GM12878 (cell line): ENCODE results near the gene TREML1. TPM values are rescaled to one million over a fixed set of nuclear protein-coding genes. Genes with fewer than 3 reads are reported as not detected.
A peak's percentile ranks its signal among the peaks of the same experiment; 100 is the strongest.

Experiments
- ATF7 ChIP-seq: fragments of 450-650 bp; IDR thresholded peaks from 2 replicates; pipeline ENCODE4 v1.6.1; 2016; ENCODE audit warnings: low read depth, mild to moderate bottlenecking
- BACH1 ChIP-seq: fragments of 450-650 bp; IDR thresholded peaks from 2 replicates; pipeline ENCODE4 v1.6.1; 2017; ENCODE audit warnings: mild to moderate bottlenecking, borderline replicate concordance
- BHLHE40 ChIP-seq, 2 experiments: fragments of 450-650 bp in 1 of 2; IDR thresholded peaks; 2 replicates each; pipeline ENCODE4 v1.6.1; 2011 to 2017; ENCODE audit warnings: low read depth in 2 of 2, borderline replicate concordance in 1 of 2, improper control_type of control experiment in 1 of 2, low read length in 1 of 2, mild to moderate bottlenecking in 1 of 2
- CREB1 ChIP-seq: IDR thresholded peaks from 2 replicates; pipeline ENCODE4 v1.6.1; 2012; ENCODE audit warnings: low read depth, mild to moderate bottlenecking, inconsistent platforms
- CTCF ChIP-seq, 3 experiments: IDR thresholded peaks in 2 of 3; conservative IDR thresholded peaks in 1 of 3; 2 replicates each; pipeline ENCODE4 v1.5.1; 2011; ENCODE audit warnings: low read depth in 3 of 3, low read length in 3 of 3, mild to moderate bottlenecking in 3 of 3, control low read depth in 2 of 3, moderate library complexity in 2 of 3, inconsistent platforms in 1 of 3, mixed read lengths in 1 of 3; ENCODE audit not compliant: control insufficient read depth in 2 of 3, insufficient read depth in 1 of 3; ENCODE audit errors: extremely low read depth in 1 of 3
- EZH2 ChIP-seq: IDR thresholded peaks from 2 replicates; pipeline ENCODE4 v1.6.1; 2012; ENCODE audit warnings: low read depth, mild to moderate bottlenecking, control low read depth, inconsistent platforms, low read length, borderline replicate concordance; ENCODE audit not compliant: control insufficient read depth
- FOXM1 ChIP-seq: IDR thresholded peaks from 2 replicates; pipeline ENCODE4 v1.6.1; 2012; ENCODE audit warnings: low read depth, mild to moderate bottlenecking, inconsistent platforms, low read length, moderate library complexity
- HDGF ChIP-seq: fragments of 450-650 bp; IDR thresholded peaks from 2 replicates; pipeline ENCODE4 v1.6.1; 2016; ENCODE audit warnings: antibody characterized with exemption
- IKZF1 ChIP-seq: fragments of 450-650 bp; conservative IDR thresholded peaks from 2 replicates; pipeline ENCODE4 v1.6.1; 2017; ENCODE audit warnings: antibody characterized with exemption, mild to moderate bottlenecking
- IKZF2 ChIP-seq, 2 experiments: fragments of 450-650 bp; IDR thresholded peaks; 2 replicates each; pipeline ENCODE4 v1.6.1; 2017; ENCODE audit warnings: mild to moderate bottlenecking in 2 of 2, moderate library complexity in 2 of 2
- JUNB ChIP-seq: IDR thresholded peaks from 2 replicates; pipeline ENCODE4 v1.6.1; 2016; ENCODE audit warnings: antibody characterized with exemption, mild to moderate bottlenecking
- KAT2A ChIP-seq: conservative IDR thresholded peaks from 2 replicates; pipeline ENCODE4 v1.6.1; 2011; ENCODE audit warnings: low read depth, low read length; ENCODE audit not compliant: control insufficient read depth
- POLR2AphosphoS5 ChIP-seq: IDR thresholded peaks from 2 replicates; pipeline ENCODE4 v1.6.1; 2011; ENCODE audit warnings: mild to moderate bottlenecking, low read length, inconsistent platforms
- RB1 ChIP-seq: fragments of 450-650 bp; formaldehyde crosslinking; IDR thresholded peaks from 2 replicates; pipeline ENCODE4 v1.6.1; 2017; ENCODE audit warnings: mild to moderate bottlenecking, borderline replicate concordance
- RUNX3 ChIP-seq: IDR thresholded peaks from 2 replicates; pipeline ENCODE4 v1.6.1; 2012; ENCODE audit warnings: low read length, inconsistent platforms
- SIX5 ChIP-seq: IDR thresholded peaks from 2 replicates; pipeline ENCODE4 v1.6.1; 2011; ENCODE audit warnings: mild to moderate bottlenecking, low read depth, low read length, moderate library complexity; ENCODE audit not compliant: severe bottlenecking
- SMAD1 ChIP-seq: fragments of 450-650 bp; IDR thresholded peaks from 2 replicates; pipeline ENCODE4 v1.6.1; 2018; ENCODE audit warnings: mild to moderate bottlenecking, low read depth; ENCODE audit not compliant: partially characterized antibody
- STAT3 ChIP-seq: IDR thresholded peaks from 2 replicates; pipeline ENCODE4 v1.6.1; 2011; ENCODE audit warnings: low read depth, low read length, improper control_type of control experiment
- TAF1 ChIP-seq: IDR thresholded peaks from 2 replicates; pipeline ENCODE4 v1.6.1; 2011; ENCODE audit warnings: mild to moderate bottlenecking, low read depth, low read length, borderline replicate concordance
- USF1 ChIP-seq: IDR thresholded peaks from 2 replicates; pipeline ENCODE4 v1.6.1; 2011; ENCODE audit warnings: borderline replicate concordance, low read depth, mild to moderate bottlenecking, moderate library complexity, mixed read lengths, low read length; ENCODE audit not compliant: insufficient read depth; ENCODE audit errors: extremely low read length
- ZBTB33 ChIP-seq: fragments of 450-650 bp; IDR thresholded peaks from 2 replicates; pipeline ENCODE4 v1.6.1; 2017; ENCODE audit warnings: mild to moderate bottlenecking
- ZNF217 ChIP-seq: fragments of 450-650 bp; IDR thresholded peaks from 2 replicates; pipeline ENCODE4 v1.6.1; 2017; ENCODE audit warnings: antibody characterized with exemption, mild to moderate bottlenecking
- ZZZ3 ChIP-seq: IDR thresholded peaks from 2 replicates; pipeline ENCODE4 v1.6.1; 2011; ENCODE audit warnings: low read depth; ENCODE audit not compliant: control insufficient read depth, insufficient read length
- polyA plus RNA-seq, 11 experiments: library from polyadenylated mRNA; depleted of rRNA in 4 of 11; unstranded in 6 of 11; stranded (reverse) in 5 of 11; fragments of >200 nt; fragmentation: Nextera tagmentation in 4 of 11; fragmentation: Illumina TruSeq in 1 of 11; extraction: Ambion mirVana in 4 of 11; extraction: Trizol in 1 of 11; gene quantifications; 1 replicate in 1 of 11; 2 replicates in 10 of 11; pipeline versions ENCODE4 v1.2.1 to v1.2.3, GENCODE V29; 2011 to 2016; ENCODE audit warnings: inconsistent platforms in 2 of 11, missing spikeins in 2 of 11, low read depth in 1 of 11
- total RNA-seq, 4 experiments: library from RNA; depleted of rRNA in 3 of 4; stranded (reverse); fragments of >200 nt in 3 of 4; fragmentation: Illumina TruSeq in 1 of 4; extraction: Trizol in 1 of 4; gene quantifications; 2 replicates each; pipeline versions ENCODE4 v1.2.1 to v1.2.3, GENCODE V29; 2013 to 2021

TREML1 gene
- total and polyA plus RNA-seq, 10 of the 15 experiments (the other 5 are each of a cell fraction or from before 2014, with no cell fraction given): 0.21 TPM; not detected in 9

GRCh38 chr6:41200901-41201763 is 47.0 kb upstream of the TREML1 start, which contains the start of gene TREML2 (continued):
- TF ChIP-seq HDGF (peak; percentile 76; the same call in 1 of the 2 replicates), ZBTB33 (no peak), JUNB (no peak), KAT2A (no peak), STAT3 (no peak), SMAD1 (no peak), IKZF1 (peak; percentile 72), ATF7 (no peak), RUNX3 (peak; percentile 76), ZNF217 (no peak), RB1 (no peak), FOXM1 (no peak), POLR2AphosphoS5 (no peak), CTCF (IDR thresholded peaks at IDR 0.05 in 2 of 3, conservative IDR thresholded peaks at IDR 0.05 in 1 of 3; ENCODE audit: control insufficient read depth in 2 of 3, extremely low read depth in 1 of 3, insufficient read depth in 1 of 3, low read depth in 3 of 3, low read length in 3 of 3) (no peak), SIX5 (no peak), BACH1 (no peak), IKZF2 (IDR thresholded peaks at IDR 0.05) (peak; percentile 47 to 52; a peak in 3 of 4 replicates), ZZZ3 (no peak), TAF1 (0 out of 2 replicates have a peak, but pooled peaks have one; percentile 13), CREB1 (no peak), USF1 (no peak), EZH2 (no peak), BHLHE40 (IDR thresholded peaks at IDR 0.05; ENCODE audit: borderline replicate concordance in 1 of 2, low read depth in 2 of 2, low read length in 1 of 2) (0 out of 4 replicates have a peak, but pooled peaks of 1 of the 2 experiments have one; percentile 20)
